Esophagus muscularis mucosa (tissue), 3 donors: Measurements from ENCODE around the gene COQ6.

Source experiments
- CTCF ChIP-seq, 3 experiments: fragments of 200-600 bp in 2 of 3; fragments of 450-650 bp in 1 of 3; sonication (generic) in 2 of 3; IDR thresholded peaks; one replicate each; pipeline ENCODE4 v1.5.1; 2017 to 2019; ENCODE audit warnings: antibody characterized with exemption in 3 of 3, mild to moderate bottlenecking in 2 of 3, moderate library complexity in 1 of 3
- EP300 ChIP-seq: sonication (generic); formaldehyde crosslinking; IDR thresholded peaks from one replicate; pipeline ENCODE4 v1.6.1; 2017; ENCODE audit warnings: antibody characterized with exemption

GRCh38 chr14:73976125-73976524 lies 26.0 kb downstream of the COQ6 start:
- TF ChIP-seq CTCF (IDR thresholded peaks at IDR 0.05) (no peak), EP300 (no peak)
